Activated naive CD4-positive, alpha-beta T cell (primary cell): Measurements from ENCODE around the gene GNA12.

Experiments used
- DNase-seq, 4 experiments: peaks; one replicate each; lab custom pipeline; 2025; lab: John Stamatoyannopoulos, UW

Gene GNA12, protein sequence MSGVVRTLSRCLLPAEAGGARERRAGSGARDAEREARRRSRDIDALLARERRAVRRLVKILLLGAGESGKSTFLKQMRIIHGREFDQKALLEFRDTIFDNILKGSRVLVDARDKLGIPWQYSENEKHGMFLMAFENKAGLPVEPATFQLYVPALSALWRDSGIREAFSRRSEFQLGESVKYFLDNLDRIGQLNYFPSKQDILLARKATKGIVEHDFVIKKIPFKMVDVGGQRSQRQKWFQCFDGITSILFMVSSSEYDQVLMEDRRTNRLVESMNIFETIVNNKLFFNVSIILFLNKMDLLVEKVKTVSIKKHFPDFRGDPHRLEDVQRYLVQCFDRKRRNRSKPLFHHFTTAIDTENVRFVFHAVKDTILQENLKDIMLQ

DNA sequence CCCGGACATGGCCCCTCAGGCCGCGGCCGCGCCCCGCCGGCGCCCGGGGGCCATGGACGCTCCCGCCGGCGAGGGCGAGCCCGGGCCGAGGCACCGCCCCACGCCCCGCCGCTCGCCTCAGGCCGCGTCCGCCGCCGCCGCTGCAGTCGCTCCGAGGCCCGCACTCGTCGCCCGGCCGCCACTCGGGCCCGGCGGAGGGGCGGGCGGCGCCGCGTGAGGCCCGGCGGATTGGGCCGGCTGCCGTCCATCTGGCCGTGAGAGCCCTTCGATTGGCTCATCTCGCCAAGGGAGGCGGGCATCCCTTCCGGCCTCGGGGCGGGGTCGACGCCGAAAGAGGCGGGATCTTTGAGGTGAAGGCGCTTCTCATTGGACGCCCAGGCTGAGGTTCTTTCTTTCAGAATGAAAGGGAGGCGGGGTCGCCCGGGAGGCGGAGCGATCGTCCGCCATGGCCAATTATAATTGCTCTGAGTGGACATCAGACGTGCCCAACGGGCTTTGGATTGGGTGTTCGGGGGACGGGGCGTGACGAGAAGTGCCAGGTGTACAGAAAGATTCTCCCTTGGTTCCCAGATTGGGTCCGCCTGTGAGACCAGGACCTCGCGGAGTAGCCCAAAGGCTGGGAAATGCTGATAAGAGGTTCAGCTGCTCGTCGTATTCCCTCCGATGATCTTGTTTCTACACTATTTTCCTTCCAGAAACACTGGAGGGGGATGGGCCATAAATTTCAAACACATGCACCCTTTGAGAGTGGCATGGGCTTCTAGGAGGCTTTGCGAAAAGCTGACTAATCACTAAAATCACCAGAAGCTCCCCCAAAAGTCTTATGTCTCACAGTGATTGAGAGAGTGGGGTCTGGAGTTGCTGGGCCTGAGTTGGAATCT lies at the start of gene GNA12:
Gene GNA12, minus strand, starts transcription at position 156 of the 881 bp plus-strand sequence. Its CDS starts 147 bp downstream, at position 9.
- peak; percentile 92 to 98 (median 96) for DNase-seq

DNA sequence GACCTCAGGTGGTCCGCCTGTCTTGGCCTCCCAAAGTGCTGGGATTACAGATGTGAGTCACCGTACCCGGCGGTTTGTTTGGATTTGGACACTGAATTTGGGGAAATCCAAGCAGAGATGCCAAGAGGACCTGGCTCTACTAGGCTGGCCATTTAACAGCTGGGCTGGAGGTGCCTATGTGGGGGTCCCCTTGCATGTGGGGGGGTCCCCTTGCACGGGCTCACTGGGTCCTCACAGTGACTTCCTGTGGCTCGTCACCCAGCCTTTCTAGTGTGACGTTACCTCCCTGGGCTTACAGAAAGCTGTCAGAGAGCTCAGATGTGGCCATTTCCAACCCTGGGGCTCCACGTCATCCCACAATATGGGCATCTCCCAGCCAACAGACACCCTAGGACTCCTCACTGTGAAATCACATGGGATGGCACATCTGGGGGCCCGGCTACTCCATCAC lies 49.3 kb upstream of the GNA12 start:
- no peak for DNase-seq

DNA sequence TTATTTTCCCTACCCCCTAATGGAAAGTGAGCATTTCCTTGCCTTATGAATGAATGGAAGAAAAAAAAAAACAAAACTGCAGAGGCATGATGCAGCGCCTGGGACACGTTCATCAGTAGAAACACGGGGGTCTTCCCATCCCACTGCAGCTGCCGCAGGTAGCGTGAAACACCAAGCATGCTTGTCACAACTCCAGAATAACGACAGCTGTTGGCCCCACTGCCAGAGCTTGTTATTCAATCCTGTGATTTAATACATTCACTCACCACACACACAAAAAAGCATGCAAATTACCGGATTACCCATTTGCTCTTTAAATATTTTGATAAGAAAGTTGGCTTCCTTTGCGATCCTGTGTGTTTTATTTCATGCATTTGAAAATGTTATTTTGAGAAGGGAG lies 48.4 kb upstream of the GNA12 start:
- no peak for DNase-seq

DNA sequence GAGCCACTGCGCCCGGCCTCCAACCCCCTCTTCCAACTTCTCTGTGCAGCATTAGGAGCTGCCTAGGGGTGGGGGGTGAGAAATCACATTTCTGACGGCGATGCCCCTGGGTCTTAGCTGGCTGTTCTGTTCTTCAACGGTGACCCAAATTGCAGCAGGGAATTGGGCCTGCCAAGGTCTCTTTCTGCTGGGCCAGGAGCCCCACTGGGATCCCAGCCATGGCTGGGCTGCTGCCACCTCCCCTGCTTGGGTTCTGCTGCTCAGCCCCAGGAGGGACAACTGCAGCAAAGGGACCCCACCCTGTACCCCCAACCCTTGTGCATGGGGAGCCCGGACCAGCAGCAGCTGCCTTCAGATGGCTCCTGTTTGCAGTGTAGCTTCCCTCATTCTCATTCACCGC lies 43.7 kb upstream of the GNA12 start:
- no peak for DNase-seq

DNA sequence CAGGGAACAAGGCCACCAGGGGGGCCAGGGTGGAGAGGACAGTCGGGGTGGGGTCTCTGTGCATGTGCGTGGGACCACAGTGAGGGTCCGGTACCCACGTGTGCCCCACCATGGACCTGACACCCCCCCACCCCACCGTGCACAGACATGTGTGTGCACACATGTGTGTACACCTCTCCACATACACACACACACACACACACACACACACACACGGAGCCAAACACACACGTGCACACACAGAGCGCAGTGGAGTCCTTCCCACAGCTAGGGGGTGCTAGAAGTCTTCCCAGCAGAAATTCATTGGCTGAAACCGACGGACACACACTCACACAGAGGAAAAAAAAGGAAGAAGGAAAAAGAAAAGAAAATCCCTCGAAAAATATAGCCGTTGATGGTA lies 42.8 kb upstream of the GNA12 start:
- peak in 2 of 4 experiments; percentile 15 to 22 for DNase-seq

DNA sequence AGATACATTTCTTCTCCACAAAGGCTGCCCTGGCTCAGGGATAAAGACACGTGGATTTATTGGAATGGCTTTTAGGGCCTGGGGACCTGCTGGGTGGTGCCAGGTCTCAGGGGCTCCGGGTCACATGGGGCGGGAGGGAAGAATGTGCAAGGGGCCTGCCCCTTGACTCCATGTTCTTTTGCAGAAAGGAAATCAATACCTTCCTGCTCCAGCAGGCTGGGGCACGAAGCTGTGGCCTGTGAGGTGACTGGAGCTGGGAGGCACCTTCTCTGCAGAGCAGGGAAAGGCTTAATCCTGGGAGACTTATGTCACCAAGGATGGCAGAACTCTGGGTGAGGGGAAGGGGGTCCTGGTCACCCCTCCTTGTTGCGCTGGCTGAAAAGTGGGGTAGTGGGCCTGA lies 42.3 kb upstream of the GNA12 start:
- no peak for DNase-seq

DNA sequence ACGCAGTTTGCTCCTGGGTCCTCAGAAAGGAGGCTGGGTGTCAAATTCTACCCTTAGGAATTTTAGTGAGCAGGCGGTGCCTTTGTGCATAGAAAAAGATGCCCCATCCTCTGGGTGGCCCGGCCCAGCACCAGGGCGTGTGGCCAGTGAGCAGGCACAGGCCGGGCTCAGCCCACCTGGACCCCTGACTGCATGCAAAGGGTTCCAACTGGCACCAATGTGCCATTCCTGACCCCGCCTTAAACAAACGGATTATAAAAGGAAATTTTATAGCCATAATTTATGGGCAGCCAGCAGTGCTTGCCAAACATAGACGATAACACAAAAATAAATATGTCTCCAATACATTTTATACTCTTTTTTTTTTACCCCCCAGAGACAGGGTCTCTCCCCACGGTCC lies 40.1 kb upstream of the GNA12 start:
- no peak for DNase-seq

DNA sequence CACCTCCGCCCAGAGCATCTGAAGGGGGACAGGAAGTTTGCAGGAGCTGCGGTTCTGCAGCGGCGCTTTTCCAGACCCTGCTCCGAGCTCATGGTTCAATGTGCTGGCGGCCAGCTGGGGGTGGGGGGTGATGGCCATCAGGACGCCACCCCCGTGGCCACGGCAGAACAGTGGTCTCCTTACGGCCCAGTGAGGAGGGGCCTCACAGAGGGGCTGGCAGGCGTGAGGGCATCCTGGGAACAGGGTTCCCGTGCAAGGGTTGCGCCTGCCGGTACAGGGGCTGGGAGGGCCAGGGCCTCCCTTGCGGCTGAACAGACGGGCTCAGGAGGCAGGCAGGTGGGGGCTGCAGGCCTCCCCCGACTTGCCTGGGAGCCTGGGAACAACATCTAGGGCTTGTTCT lies 39.0 kb upstream of the GNA12 start:
- no peak for DNase-seq

DNA sequence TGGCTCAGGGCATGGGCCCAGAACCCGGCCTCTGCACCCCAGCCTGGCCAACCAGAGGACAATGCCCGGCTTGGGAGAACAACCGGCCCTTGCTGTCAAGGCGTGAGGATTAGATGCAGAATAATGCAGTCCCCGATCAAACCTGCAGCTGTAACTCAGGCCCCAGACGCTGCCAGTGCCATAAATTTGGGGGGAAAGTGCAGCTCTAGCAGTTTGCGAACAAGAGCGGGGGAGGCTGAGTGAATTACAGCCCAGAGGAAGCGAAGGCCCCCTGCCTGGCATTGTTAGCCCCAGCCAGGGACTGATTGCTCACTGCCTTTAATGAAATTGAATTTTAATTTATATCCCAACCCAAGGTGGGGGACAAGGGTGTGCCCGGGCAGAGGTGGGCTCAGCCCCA lies 38.0 kb upstream of the GNA12 start:
- no peak for DNase-seq

DNA sequence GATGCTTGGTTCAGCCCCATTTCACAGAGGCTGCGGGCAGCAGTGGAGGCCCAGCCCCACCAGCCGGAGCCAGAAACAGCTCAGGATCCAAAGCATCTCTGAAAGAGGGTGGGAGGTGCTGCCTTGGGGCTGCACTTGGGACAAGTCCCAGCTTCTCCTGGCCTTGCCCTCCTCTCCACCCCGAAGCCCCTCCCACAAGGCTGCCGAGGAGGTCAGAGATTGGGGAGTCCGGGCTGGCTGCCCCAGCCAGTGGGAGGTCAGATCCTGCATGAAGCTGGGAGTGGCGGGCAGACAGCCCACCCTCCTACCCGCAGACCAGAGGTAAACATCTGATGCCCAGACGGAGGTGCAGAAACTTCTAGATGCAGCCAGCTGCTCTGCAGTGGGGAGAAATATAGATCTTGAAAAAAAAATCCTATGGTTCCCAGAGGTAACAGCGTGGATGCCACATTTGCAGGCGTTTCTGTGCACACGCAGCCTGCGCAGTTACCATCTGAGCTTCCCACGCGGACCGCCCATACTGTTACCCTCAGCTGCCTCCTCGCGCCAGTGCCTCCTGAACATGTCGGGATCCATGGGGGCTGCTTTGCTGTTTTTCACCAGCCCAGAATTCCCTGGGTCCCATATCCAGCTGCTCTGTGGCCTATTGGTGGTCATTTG lies 36.9 kb upstream of the GNA12 start:
- no peak for DNase-seq

DNA sequence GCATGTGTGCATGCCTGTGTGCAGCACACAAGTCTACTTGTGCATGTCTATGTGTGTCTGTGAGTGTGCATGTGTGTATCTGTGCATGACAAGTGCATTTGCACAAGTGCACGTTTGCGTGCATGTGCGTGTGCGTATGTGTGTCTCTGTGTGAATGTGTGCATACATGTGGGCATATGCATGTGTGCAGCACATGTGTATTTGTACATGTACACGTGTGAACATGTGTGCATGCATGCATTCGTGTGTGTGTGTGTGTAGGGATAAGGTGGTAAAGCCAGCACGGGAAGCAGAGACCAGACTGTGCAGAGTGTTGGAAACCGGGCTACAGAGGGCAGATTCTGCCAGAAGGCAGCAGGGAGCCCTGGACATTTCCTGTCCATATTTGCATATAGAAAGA lies 35.9 kb upstream of the GNA12 start:
- DNase-seq: no peak

DNA sequence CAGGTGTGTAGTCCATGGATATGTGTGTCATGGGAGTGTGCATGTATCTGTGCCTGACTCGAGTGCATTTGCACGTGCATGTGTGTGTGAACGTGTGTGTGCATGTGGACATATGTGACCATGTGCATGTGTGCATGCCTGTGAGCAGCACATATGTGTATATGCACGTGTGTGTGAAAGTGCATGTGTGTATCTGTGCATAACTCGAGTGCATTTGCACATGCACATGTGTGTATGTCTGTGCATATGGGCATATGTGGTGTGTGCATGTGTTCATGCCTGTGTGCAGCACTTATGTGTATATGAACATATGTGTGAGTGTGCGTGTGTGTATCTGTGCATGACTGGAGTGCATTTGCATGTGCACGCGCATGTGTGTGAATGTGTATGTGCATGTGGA lies 35.2 kb upstream of the GNA12 start:
- no peak for DNase-seq

DNA sequence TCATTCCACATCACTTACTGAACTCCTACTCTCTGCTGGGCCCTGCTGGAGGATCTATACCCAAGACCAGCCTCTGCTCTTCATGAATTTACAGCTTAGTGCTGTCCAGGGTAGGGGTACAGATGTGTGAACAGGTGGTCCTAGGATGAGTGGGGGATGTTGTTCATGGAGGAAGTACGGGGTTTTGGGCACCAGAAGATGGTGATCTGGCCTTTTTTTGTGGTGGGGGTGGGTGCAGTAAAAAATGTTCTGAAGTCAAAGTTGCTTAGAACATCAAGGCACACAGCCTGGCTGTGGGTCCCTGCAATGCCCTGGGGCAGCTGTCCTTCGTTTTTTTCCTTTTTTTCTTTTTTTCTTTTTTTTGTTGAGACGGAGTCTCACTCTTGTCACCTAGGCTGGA lies 34.2 kb upstream of the GNA12 start:
- DNase-seq: no peak

DNA sequence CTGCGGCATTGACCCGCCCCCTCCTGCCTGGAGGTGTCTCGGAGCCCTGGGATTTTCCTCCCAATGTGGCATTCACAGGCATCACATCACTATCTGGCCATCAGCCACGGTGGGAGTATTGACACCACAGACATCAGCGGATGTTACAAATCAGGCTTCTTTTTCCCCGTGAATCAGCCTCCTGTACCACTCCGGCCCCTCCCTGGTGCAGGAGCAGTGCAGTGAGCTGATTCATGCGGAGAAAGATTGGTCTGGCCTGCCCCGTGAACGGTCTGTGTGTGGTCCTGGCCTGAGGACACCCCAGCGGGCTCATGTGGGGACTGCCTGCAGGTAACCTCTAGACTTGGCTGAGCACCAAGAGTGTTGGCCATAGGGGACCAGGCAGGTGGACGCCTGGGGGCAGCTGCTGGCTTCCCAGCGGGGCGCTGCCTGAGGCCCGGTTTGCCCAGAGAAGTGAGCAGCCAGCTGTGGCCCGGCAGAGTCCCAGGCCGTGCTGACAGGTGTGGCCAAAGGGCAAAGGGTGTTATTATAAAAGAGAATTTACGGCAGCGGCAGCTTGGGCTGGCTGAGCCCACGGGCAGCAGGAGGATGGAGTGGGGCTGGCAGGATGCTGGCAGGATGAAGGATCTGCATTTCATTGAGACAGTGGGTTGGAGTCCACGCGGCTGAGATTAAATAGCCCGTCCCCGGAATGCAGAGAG lies 32.1 kb upstream of the GNA12 start:
- no peak for DNase-seq

DNA sequence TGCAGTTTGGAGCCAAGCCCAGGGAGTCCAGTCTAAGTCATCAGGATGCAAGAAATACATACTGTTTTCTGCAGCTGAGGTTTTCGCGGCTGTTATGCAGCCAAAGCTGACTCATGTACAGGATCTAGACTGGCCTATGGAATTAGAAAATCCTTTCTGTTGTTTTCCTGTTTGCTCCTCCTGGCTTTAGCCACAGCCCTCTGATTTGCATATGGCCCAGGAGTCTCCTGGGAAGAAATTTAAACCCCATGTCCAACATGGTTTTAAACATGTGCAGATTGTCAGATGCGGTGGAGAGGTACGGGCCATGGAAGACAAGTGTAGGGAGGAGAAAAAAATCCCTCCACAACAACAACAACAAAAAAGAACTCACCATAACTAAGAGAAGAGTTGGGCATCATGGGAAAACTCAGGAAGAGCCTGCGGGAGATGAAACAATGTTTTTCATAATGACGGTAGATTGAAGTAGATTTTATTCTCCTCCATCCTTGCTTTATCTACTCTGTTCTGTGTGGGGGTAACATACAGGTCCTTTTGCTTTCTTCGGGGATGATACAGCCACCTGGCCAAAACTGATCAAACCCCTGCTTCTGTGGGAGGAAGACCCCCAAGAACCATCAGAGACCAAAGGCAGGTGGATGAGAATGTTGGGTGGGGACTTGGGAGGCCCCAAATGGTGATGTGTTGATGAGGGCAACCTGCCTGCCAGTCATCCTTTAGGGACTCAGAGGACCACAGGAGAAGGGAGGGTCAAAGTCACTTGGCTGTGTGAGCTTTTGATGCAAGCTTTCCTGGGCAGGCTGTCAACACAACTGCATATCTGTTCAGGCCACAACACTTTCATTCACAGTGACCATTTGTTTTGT lies 29.8 kb upstream of the GNA12 start:
- DNase-seq: no peak

DNA sequence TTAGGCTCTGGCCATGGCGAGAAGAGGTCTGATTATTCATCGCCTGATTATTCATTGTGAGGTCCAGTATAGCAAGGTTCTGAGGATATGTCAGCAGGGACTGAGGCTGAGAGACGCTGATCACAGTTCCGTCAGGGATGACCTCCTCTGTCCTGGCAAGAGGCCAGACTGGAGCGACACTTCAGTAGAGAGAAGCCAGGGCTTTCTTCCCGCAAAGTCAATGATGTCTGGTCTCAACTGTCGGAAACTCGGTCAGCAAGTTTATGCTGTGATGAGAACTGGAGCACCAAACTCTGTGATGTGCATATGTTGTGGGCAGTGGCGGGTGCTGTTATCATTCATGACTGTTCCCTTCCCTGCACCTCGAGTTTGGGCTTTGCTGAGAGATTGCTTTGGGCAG lies 29.0 kb upstream of the GNA12 start:
- DNase-seq: no peak

DNA sequence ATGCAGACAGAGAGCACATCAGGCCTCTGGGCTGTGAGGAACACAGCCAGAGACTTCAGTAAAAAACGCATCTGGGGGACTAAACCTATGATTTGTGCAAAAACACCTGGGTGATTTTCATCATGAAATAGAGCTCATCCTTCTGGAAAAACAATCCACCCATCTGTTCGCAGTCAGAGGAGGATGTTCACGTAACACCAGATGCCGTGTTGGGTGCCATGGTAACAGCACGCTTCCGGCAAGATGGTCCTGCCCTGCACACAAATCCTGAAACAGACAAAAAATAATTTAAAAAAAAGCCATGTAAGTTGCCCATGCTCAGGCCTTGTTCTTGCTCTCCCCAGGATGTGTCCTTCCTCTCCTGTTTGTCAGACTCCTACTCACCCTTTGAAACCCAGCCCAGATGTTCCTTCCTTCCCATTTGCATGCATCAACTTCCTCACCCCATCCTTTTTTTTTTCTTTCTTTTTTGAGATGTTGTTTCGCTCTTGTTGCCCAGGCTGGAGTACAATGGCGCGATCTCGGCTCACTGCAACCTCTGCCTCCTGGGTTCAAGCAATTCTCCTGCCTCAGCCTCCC lies 28.3 kb upstream of the GNA12 start:
- no peak for DNase-seq

DNA sequence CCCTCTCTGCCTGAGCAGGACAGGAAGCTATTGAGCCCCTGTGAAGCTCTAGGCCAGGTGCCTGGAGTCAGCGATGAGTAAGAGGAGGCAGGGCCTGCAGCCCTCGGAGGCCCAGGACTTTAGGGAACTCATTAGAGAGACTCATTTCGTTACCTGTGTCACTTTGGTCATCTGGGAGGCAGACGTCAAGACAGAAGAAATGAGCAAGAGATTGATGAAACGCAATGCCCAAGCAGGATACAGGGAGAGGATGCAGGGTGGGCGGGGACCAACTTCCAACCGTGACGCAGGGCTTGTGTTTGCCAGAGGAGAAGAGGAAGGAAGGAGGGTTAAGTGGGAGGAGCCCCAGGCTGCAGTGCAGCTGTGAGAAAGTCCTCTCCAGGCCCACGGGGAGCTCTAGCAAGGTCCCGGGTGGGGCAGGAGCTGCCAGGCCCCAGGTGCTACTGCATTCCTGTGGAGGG lies 26.4 kb upstream of the GNA12 start:
- peak in 2 of 4 experiments; percentile 15 to 33 for DNase-seq

DNA sequence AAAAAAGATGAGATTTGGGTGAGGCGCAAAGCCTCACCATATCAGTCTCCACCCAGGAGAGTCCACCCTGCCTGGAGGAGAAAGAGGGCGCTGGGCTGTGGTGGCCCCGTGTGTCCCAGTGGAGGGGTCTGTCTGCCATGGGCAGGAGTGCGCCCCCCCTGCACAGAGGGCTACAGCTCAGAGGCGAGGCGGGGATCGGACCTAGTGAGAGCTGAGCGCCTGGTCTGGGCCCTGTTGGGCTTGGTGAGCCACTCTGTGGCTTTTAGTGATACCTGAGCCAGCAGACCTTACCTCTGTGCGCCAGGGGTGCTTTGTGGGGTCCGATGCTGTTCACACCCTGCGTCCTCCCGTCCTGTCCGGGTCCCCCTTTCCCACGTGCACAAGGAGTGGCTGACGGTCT lies 25.9 kb upstream of the GNA12 start:
- no peak for DNase-seq

DNA sequence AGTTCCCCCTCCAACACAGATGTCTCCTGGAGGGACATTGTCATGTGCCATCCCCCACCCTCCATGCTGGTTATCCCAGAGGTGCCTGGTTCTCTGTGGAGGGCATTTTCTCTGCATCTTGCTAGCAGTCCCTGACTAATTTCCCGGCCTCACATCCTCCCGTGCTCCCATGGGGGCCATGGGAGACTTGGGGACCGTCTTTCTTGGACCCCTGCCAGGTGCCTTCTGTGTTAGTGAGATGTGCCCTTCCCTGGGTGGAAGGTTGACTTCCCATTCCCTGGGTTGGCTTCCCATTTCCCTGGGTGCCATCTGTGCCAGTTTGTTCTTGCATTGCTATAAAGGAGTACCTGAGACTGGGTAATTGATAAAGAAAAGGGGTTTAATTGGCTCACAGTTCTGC lies 22.5 kb upstream of the GNA12 start:
- no peak for DNase-seq
